ENCODE measurements around the gene KCNK5.
A peak's percentile ranks its signal among the peaks of the same experiment; 100 is the strongest.

The KCNK5 gene, protein sequence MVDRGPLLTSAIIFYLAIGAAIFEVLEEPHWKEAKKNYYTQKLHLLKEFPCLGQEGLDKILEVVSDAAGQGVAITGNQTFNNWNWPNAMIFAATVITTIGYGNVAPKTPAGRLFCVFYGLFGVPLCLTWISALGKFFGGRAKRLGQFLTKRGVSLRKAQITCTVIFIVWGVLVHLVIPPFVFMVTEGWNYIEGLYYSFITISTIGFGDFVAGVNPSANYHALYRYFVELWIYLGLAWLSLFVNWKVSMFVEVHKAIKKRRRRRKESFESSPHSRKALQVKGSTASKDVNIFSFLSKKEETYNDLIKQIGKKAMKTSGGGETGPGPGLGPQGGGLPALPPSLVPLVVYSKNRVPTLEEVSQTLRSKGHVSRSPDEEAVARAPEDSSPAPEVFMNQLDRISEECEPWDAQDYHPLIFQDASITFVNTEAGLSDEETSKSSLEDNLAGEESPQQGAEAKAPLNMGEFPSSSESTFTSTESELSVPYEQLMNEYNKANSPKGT

DNA sequence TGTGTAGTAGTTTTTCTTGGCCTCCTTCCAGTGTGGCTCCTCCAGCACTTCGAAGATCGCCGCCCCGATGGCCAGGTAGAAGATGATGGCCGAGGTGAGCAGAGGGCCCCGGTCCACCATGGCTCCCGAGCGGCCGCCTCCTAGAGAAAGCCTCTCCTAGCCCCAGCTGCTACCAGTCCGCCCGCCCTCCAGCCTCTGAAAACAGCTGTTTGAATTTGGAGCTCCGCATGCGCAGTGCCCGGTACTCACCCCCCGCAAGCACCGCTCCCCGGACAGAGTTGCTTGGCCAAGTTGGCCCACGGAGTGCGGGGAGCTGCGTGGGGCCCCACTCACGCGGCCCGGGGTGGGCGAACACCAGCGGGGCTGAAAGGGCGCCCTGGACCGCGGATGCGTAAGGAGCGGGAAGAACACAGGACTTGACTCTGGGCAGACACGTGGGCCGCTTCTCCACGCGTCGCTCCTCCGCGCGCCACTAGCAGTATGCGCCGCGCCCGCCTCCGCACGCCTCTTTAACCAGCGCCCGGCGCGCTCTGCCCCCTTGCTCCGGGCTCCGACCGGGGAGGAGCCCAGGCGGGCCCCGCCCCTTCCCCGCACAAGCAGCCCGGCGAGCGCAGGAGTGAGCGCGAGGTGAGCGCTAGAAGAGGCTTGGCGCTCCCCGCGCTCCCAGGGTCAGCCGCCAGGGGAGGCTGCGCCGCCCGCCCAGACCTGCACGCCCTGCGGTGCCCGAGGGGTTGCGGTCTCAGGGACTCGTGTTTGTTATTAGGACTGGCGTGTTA, at the start of gene KCNK5:
Gene KCNK5 (minus strand): TSS at position 484 of the 776 bp plus-strand sequence. CDS start 364 bp downstream, at position 120.
- H3K4me3 ChIP-seq (ENCODE audit: low read depth in 1 of 2, low read length in 1 of 2): peak within 1 kb of the TSS; percentile 64 to 74
- H3K9me3 ChIP-seq: no peaks in the 10 kb centered on the region
- TF ChIP-seq, protein P1, sequence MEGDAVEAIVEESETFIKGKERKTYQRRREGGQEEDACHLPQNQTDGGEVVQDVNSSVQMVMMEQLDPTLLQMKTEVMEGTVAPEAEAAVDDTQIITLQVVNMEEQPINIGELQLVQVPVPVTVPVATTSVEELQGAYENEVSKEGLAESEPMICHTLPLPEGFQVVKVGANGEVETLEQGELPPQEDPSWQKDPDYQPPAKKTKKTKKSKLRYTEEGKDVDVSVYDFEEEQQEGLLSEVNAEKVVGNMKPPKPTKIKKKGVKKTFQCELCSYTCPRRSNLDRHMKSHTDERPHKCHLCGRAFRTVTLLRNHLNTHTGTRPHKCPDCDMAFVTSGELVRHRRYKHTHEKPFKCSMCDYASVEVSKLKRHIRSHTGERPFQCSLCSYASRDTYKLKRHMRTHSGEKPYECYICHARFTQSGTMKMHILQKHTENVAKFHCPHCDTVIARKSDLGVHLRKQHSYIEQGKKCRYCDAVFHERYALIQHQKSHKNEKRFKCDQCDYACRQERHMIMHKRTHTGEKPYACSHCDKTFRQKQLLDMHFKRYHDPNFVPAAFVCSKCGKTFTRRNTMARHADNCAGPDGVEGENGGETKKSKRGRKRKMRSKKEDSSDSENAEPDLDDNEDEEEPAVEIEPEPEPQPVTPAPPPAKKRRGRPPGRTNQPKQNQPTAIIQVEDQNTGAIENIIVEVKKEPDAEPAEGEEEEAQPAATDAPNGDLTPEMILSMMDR (IDR thresholded peaks at IDR 0.05): peak; percentile 72
- peak within 1 kb of the TSS; percentile 33 for H3K27ac ChIP-seq
- no peaks in the 10 kb centered on the region for H3K27me3 ChIP-seq
- H3K36me3 ChIP-seq: no peaks in the 10 kb centered on the region
- H3K4me1 ChIP-seq (ENCODE audit: control insufficient read depth in 1 of 2, insufficient read depth in 1 of 2, low read depth in 1 of 2, low read length in 1 of 2): peaks cover 55 to 57% of the 10 kb centered on the region in 2 experiments

DNA sequence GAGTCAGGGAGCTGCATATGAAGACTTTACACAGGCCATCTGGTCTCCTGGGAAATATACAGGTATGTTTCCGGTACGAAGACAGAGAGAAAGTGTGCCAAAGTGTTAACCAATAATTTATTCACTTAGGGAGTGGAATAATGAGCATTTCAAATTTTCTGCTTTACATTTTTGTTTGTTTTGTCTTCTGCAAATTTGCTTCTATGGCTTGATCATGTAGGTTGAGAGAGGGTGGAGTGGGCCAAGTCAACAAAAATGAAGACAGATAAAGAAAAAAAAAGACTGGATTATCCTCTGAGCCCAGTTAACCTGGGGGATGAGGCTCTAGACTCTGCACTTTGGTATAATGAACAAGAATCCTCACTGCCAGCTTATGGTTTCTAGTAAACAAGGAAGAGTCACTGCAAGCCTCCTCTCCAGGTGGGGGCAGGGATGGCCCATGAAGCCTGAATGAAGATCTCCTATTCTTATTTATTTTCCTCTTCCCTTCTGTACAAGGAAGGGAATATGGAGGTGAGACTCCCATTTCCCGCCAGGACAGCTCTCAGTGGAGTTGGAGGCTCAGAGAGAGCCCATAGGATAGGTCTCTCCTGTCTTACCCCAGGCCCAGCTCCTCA, 47.2 kb upstream of the KCNK5 start:
- H3K27ac ChIP-seq: no peak overlapping the region
- H3K36me3 ChIP-seq: no peaks in the 10 kb centered on the region
- no peaks in the 10 kb centered on the region for H3K9me3 ChIP-seq
- H3K4me3 ChIP-seq (ENCODE audit: low read depth in 1 of 2, low read length in 1 of 2): no peak overlapping the region
- TF ChIP-seq, protein P1 (IDR thresholded peaks at IDR 0.05): no peak
- H3K4me1 ChIP-seq (ENCODE audit: control insufficient read depth in 1 of 2, insufficient read depth in 1 of 2, low read depth in 1 of 2, low read length in 1 of 2): no peaks in the 10 kb centered on the region
- H3K27me3 ChIP-seq: no peaks in the 10 kb centered on the region

DNA sequence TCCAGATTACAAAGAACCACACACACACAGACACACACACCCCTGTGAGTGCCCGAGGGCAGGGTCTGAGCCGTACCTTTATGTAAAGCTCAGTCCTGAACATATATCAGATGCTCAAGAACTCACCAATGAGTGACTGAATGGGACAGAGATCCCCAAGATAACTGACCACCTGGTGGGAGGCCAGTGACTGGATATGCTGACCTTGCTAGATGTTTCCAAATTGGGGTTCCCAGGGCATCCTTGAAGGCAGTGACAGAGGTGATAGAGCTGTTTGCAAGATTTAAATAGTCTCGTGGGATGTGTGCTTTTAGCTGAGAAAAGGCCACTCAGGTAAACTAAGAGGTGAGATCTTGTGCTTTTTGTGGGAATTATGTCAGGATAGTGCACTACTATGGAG, 45.6 kb upstream of the KCNK5 start:
- H3K4me1 ChIP-seq (ENCODE audit: control insufficient read depth in 1 of 2, insufficient read depth in 1 of 2, low read depth in 1 of 2, low read length in 1 of 2): no peaks in the 10 kb centered on the region
- H3K27ac ChIP-seq: no peak overlapping the region
- TF ChIP-seq, protein P1 (IDR thresholded peaks at IDR 0.05): no peak
- no peaks in the 10 kb centered on the region for H3K36me3 ChIP-seq
- no peaks in the 10 kb centered on the region for H3K27me3 ChIP-seq
- H3K9me3 ChIP-seq: no peaks in the 10 kb centered on the region
- H3K4me3 ChIP-seq (ENCODE audit: low read depth in 1 of 2, low read length in 1 of 2): no peak overlapping the region

DNA sequence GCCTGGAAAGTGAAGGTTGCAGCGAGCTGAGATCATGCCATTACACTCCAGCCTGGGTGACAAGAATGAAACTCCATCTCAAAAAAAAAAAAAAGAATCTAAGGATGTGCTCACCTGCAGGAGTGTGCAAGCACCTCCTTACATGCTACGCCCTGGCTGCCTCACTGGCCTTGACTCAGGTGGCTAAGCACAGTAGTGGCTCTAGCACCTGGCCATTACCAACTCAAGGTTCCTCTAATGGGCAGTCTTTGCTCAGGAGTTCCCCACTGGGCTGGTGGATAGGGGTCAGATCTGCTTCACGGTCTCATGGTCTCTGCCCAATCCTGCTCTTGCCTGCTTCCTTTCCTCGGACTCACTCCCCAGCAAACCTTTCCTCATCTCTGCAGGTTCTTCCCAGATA, 45.2 kb upstream of the KCNK5 start:
- Histone ChIP-seq H3K27ac (no peak overlapping the region), H3K9me3 (no peaks in the 10 kb centered on the region), H3K36me3 (no peaks in the 10 kb centered on the region), H3K27me3 (no peaks in the 10 kb centered on the region), H3K4me1 (ENCODE audit: control insufficient read depth in 1 of 2, insufficient read depth in 1 of 2, low read depth in 1 of 2, low read length in 1 of 2) (no peaks in the 10 kb centered on the region), H3K4me3 (ENCODE audit: low read depth in 1 of 2, low read length in 1 of 2) (no peak overlapping the region)
- TF ChIP-seq, protein P1 (IDR thresholded peaks at IDR 0.05): no peak

DNA sequence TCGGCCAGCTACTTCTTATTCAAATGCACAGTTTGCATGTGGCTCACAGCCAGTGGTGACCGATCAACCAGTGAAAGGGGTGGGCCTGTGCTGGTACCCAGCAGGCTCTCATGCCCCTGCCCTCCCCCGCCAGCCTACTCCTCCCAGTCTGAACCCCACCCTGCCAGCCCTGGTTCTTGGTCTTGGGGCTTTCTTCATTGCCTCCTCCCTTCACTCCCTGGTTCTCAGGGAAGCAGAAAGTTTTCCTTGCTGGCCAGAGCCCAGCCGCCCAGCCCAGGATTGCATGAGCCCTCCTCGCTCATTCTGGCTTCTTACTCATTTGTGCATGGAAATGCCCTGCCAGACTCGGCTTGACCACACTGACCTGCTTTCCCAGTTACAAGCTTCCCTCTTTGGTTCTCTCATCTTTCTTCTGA, 44.1 kb upstream of the KCNK5 start:
- Histone ChIP-seq H3K4me3 (ENCODE audit: low read depth in 1 of 2, low read length in 1 of 2) (no peak overlapping the region), H3K27ac (no peak overlapping the region), H3K9me3 (no peaks in the 10 kb centered on the region), H3K27me3 (no peaks in the 10 kb centered on the region), H3K36me3 (no peaks in the 10 kb centered on the region), H3K4me1 (ENCODE audit: control insufficient read depth in 1 of 2, insufficient read depth in 1 of 2, low read depth in 1 of 2, low read length in 1 of 2) (no peaks in the 10 kb centered on the region)
- TF ChIP-seq, protein P1 (IDR thresholded peaks at IDR 0.05): no peak

Data from neutrophil (primary cell).